HG03432 (cell line): ENCODE data around the gene TRMT61A.
A peak's percentile ranks its signal among the peaks of the same experiment; 100 is the strongest.
"Not testable (repeated sequence)": the region's sequence is repeated elsewhere in the genome, so short reads cannot be mapped to it uniquely, and the experiment has no call there.

ENCODE experiments used
- ATAC-seq: cut with Tn5 transposase; IDR thresholded peaks from one replicate; pipeline ENCODE4 v1.9.1; 2021; ENCODE audit warnings: mild to moderate bottlenecking, moderate library complexity; ENCODE audit not compliant: unreplicated experiment

Gene TRMT61A

DNA sequence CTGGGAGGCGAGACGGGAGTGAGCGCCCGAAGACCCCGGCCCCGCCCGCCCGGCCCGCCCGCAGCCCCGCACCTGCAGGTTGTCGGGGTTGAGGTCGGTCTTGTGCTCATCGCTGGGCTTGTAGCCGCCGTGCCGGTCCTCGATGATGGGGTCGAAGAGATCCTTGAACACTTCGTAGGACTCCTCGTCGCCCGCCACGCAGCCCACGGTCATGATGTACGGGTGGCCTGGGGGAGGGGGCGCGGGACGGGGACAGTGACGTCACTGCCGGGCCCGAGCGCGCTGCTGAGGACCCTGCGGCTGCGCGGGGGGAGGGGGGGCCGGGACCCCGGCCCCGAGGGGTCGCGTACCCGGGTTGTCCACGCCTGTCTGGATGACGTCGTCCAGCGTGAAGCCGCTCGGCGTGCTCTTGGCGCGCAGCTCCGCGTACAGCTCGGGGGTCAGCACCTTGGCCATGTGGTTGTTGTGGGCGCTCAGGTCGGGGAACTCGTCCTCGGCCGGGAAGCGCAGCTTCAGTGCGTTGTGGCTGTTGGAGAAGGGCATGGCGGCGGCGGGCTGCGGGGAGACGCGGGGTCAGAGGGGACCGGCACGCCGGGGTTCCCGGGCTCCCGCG lies 6.9 kb upstream of the TRMT61A start:
- no peak for ATAC-seq

DNA sequence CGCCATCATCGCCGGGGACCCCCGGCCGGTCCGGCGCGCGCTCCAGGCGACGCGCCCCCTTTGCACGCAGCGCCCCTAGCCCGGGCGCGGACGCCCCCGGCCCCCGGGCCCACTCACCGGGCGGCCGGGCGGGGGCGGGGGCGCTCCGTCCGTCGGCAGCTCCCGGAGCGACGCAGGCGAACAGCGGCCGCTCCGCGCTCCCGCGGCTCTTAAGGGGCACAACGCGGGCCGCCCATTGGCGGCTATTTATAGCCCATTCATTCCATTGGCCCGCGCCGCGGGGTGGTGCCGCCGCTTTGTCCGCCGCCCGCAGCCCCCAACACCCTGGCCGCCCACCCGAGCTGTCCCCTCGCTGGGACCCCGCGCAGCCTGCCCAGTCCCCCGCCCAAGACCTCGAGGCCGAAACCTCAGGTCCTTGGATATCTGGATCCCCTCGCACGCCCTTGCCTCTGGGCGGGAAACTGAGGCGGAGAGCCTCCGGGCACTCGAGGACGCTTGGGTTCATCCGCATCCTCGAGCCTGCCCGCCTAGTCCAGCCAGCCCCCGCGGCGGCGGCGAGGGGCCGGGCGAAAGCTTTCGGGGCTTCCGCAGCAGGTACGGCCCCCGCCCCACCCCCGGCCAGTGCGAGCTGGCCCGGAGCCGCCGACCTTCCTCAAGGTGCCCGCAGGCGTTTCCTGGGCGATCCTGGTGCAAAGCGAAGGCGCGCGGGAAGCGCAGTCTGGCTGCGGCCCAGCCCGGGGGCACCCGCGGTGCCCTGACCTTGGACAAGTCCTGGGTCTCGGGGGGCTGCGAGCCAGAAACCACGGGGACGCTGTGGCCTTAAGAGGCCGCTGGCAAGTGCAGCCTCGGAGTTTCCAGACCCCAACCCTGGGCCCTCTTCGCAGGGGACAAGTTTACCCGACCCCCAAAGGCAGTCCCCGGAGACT lies 6.1 kb upstream of the TRMT61A start, which contains the start of gene CKB:
TSS of gene CKB (minus strand) at position 182 of the 926 bp plus-strand sequence. CDS start 337 bp downstream, outside the sequence.
- ATAC-seq, result no peak

DNA sequence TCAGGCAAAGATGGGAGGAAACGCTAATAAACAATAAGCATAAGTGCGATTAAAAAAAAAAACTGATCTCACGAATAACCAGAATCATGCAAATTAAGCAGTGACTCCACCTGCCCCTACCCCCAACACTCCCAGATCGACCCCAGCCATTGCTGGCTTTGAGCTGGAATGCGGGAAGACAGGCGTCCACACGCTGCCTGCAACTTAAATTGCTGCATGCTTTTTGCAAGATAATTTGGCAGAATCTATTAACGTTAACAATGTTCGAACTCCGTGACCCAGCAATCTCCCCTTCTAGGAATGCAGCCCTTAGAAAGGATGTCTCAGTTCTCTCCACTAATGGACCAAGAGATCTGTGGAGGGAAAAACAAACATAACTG lies 5.4 kb upstream of the TRMT61A start:
- ATAC-seq, result no peak

DNA sequence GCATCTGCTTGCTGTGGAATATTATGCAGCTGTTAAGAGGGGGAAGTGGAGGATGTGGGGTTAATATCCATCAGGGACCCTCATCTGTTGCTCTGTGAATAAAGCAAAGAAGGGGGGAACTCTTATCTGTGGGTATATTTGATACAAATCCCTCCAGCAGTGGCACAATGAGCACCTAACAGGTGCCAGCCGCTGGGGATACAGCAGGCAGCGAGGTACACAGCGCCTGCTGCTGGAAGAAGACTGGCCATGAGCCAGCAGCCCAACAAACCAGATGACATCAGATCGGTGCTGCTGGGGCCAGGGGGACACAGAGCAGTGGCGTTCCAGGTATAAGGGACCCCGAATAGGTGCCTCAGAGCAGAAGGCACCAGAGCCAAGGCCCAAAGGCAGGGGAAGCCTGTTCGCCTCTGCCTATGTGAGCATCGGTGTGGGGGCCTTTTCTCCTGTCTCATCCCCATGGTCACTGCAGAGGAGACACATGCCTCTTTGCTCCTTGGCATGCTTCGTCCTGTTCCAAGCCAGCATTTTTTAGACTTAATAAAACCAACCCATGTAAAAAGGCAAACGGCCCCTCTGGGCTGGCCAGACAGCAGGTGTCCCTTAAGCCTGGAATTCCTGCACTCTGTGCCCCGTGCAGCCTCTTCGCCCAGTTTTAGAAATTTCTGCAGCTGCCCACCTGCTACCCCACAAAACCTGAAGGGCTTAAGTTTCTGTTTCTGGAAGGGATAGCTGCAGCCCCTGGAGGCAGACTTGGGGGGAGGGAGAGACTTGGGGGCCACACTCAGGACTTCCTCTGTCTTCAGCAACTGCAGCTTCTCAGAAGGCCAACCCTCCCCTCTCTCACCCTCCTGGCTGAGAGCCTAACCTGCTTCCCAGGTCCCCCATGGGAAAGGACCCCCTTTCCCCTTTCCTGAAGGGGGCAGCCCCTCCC lies 4.7 kb upstream of the TRMT61A start:
- ATAC-seq, result no peak

DNA sequence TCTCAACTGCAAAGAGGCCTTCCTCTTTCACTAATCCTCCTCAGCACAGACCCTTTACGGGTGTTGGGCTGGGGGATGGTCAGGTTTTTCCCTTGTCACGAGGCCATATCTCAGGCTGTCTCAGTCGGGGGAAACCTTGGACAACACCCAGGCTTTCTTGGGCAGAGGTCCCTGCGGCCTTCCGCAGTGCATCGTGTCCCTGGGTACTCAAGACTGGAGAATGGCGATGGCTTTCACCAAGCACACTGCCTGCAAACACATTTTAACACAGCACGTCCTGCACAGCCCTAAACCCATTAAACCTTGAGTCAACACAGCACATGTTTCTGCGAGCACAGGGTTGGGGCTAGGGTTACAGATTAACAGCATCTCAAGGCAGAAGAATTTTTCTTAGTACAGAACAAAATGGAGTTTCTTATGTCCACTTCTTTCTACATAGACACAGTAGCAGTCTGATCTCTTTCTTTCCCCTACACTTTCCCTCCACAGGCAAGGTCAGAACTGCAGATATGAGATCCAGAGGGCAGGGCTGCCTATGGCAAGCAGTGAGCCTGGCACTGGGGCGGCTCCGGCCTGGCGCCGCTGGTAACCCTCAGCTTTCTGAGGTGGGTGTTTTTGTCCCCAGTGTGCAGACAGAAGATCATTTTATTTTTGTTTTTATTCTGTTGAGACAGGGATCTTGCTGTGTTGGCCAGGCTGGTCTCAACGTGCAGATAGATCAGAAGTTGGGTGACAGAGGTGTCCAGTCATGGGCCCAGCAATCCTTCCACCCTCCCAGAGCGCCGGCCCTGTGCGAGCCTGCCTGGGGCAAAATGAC lies 3.4 kb upstream of the TRMT61A start:
- ATAC-seq, result not testable (repeated sequence)

DNA sequence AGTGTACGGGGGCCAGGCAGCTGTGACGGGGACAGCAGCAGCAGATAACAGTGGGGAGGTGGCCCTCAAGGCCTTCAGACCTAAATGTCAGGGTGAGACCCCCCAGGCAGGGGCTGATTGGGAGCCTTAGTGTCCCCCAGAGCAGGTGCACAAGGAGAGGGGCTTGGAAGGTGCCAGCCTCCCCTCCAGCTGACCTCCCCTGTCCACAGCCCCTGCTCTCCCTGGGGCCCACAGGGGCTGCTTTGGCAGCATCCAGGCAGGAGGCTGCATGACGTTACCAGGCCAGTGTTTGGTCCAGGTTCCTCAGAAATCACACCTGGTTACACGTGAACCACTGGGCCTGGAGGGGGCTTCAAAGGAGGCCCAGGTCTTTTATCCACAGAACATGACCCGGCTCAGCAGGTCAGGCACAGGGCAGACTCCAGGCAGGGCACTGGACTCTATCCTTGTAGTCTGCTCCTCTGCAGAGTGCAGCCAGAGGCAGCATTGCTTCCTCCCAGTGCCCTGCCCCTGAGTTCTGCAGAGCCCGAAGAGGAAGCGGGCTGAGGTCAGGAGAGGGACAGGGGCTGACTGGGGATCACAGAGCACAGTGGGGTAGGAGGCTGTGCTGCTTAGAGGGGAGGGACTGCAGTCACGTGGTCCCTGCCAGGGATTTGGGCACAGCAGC lies 2.6 kb upstream of the TRMT61A start:
- ATAC-seq, result no peak

DNA sequence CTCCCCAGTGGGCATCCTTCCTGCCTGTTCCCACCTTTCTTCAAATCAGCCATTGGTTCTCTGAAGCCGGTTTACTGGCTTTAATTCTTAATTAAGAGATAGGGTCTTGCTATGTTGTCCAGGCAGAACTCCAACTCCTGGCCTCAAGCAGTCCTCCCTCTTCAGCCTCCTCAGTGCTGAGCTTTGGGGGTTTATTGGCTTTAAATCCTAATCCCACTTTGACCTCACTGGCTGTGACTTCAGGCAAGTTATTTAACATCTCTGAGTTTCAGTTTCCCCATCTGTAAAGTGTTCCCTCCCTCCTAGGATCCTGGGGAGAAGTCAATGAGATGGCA lies 2.1 kb upstream of the TRMT61A start:
- ATAC-seq, result no peak

DNA sequence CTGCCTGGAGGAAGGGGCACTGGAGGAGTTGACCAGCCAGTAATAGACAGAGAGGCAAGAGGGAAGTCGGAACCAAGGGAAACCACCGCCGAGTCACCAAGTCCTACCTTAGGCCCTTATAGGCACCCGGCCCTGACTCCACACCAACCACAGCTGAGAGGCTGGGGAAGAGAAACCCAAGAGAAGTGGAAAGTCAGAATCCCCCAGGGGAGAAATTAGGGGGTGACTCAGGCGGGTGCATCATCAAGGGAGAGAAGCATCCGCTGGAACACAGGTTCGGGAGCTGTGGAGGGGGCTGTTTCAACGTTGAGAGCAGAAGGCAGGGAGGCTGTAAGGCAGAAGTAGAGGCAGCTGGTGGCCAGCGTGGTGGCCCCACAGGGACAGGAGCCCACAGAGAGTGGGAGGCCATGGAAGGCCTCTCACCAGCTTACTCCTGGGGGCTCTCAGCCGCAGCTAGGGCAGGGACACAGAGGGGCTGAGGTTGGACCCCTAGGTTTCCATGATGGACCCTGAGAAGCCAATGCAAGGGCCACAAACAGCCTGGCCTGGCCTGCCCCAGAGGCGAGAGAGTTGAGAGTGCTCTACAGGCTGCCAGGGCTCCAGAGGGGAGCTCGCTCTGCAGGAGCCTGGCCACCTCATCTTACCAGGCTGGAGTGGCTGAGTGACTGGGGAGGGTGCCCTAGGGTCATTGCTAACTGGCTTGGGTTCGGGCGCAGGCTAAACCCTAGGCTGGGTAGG lies 1.4 kb upstream of the TRMT61A start:
- peak; percentile 68 for ATAC-seq

DNA sequence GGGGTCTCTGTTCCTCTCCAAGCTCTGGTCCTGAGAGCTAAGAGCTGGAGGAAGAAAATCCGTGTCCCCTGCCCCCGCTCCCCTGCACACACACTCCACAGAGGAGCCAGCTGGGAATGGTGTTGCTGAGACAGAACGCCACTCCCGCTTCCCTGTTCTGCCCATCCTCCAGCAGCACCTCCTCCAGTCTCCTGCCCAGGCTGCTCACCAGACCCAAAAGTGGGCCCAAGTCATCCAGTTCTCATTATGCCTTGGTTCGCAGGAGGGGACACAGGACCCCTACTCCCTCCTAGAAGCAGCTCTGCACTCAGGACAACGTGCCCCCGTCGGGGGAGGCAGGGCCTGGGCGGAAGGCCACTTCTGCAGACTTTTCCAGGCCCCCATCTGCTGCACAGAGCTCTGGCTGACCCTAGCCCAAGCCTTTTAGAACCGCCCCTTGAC lies 830 bp upstream of the TRMT61A start:
- no peak for ATAC-seq

DNA sequence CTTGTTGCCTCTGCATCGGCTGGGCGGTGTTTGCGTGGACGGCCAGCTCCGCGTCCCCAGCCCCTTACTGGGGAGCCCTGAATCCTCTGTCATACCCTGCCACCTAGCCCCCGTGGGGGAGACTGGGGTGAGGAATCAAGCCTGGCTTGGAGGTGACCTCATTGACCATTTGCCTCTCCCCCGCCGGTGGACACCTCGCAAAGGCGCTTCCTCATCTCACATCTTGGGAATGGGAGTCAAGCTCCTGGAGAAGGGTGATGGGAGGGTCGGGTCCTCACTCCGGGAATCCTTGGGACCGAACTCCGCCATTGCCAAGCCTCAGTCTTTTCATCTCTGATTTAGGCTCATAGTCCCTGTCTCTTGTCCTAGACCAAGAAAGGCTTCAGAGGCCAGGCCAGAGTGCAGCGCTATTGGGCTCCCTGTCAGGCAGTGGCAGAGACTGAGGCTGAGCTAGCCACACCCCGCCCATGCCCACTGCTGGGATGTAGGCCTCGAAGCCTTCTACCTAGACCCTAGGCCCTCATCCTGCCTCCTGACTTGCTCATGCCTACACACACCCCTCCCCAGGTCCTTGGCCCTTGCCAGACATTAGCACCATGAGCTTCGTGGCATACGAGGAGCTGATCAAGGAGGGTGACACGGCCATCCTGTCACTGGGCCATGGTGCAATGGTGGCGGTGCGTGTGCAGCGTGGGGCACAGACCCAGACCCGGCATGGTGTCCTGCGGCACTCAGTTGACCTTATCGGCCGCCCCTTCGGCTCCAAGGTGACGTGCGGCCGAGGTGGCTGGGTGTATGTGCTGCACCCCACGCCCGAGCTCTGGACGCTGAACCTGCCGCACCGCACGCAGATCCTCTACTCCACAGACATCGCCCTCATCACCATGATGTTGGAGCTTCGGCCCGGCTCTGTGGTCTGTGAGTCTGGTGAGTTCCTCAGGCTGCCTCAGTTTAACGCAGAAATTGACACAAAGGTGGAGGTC lies 678 bp downstream of the TRMT61A start:
- ATAC-seq, result no peak

DNA sequence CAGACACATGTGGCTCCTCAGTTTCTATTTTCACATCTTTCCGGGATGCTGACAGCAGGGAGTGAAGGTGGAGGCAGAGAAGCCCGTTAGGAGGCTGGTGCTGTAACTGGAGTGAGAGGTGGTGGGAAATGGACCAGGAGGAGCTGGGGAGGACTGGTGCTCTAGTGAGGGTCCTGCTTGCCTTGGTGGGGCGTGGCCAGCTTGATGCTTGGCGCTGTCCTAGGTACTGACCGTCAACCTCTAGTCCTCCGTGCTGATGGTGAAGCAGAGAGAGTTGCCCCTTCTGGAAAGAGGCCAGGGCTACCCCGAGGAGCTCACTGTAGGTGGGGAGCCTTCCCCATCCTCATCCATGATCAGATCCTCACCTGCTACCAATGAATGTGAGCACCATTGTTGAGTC lies 1.4 kb downstream of the TRMT61A start:
- ATAC-seq, result no peak

DNA sequence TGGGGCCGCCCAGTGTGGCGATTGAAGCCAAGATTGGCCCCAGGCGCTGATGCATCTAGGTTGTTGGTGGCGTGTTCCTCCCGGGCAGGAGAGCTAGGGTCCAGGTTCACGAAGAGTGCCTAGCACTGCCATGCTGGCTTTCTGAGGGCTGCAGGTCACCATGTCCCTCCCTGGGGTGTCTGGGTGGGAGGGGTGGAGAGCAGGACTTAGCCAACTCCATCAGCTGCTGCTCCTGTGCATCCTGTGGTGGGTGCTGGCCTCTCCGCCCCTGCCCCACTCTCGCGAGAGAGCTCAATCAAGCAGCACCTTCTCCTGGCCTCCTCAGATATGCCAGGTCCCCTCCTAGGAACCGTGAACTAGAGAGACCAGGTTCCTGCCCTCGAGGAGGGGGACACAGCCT lies 1.8 kb downstream of the TRMT61A start:
- no peak for ATAC-seq

DNA sequence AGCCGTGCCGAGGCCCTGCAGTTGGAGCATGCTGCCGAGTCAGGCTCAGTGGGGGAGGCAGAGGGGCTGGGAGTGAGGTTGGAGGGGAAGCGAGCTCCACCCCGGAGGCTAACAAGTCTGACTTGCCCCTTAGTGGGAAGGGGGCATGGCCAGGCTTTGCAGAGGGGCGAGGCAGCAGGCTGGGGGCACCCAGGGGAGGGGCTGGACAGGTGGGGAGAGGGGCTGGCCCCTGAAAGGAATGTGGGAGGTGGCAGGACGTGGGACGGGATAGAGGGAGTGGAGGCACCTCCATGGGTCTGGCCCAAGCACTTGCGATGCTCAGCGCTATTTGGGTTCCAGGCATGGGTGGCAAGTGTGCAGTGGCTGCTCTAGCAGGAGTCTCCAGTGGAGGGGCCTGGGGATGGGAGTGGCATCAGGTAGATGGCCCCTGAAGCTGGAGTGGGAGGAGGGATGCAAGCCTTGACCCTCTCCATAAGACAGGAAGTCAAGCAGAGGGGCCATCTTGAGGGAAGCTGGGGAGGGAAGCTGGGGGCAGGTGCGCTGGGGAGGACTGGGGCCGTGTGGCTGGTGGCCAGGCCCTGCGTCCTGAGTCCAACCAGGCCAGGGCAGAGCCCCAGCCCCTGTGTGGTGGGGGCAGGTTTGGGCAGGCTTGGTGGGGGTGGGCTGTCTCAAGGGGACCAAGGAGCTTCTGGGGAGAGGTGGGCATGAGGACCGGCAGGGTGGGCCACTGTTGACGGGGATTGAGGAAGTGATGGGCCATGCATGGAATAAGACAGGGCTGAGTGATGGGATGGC lies 2.6 kb downstream of the TRMT61A start:
- ATAC-seq, result no peak

DNA sequence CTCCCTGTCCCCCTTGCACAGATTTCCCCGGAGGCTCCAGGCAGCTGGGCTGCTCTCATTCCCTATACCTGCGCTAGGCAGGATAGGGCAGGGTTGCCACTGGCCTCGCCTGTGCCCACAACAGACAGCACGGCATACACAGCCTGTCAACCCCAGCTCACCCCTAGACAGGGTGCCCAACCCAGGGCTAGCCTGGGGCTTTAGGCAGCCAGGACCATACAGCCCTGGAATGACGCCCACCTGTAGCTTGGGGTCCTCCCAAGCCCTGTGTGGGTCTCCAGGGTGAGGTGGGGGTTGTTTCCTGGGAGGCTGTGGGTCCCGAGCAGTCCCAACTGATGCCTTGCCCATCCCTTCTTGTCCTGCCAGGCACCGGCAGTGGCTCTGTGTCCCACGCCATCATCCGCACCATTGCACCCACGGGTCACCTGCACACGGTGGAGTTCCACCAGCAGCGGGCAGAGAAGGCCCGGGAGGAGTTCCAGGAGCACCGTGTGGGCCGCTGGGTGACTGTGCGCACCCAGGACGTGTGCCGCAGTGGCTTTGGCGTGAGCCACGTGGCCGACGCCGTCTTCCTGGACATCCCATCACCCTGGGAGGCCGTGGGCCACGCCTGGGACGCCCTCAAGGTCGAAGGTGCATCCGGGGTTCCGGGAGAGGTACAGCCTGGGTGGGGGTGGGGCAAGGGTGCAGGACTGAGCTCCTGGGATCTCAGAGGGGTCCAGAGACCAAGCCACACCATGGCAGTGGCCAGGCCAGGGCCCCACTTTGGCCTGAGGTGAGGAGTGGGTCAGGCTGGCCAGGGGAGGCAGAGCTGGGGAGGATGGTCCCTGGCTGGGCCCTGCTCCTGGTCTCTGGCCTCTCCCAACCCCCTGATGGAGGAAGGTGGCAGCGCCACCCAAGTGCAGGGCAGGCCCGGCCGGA lies 3.5 kb downstream of the TRMT61A start:
- ATAC-seq, result no peak

DNA sequence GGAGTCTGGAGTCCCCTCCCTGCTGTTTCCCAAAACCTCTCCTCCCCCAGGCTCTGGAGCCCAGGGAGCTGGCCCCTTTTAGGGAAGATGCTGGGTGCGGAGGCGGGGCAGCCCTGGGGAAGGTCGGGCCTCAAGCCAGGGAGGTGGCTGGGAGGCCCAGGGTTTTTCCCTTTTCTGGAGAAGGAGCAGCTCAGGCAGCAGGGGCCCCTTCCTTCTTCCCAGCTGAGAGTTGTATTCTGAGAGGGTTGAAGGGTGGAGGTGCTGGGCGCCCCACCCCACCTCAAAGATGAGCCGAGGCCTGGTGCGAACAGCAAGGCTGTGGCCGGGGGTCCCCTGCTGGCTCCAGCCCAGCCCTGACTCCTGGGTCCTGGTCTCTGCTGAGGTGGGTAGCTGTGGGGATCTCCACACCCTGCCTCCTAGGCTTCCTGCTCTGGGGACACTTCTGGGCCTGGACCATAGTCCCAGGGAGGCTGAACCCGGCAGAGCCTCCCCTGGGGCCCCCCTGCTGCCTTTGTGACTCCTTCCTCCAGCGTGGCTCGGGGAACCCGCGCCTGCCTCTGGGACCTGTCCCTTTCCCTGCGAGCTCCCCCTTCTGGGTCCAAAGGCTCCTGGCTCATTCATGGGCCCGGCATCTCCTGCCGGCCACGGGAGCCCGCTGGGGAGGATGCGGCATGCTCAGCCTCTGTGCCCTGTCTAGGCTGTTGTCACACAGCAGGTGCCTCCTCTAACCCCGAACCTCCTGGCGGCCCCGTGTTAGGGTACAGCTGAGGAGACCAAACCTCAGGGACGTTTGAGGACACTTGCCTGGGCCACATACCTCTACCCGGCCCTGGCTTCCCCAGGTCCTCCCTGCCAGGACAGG lies 4.4 kb downstream of the TRMT61A start:
- ATAC-seq, result no peak
